Activated CD4-positive, alpha-beta T cell treated with anti-CD3 and anti-CD28 coated beads, Interleukin-2, amount 10 ng/mL, durations not matched to agents 7 days and 5 days (primary cell): ENCODE results near the gene FAM149A. TPM values are rescaled to one million over a fixed set of nuclear protein-coding genes. Genes with fewer than 3 reads are reported as not detected.
A peak's percentile ranks its signal among the peaks of the same experiment; 100 is the strongest.

Experiments
- CTCF ChIA-PET: fragments of 350-600 bp; sonication (Branson Sonifier 250); formaldehyde crosslinking; loops from one replicate; lab custom pipeline; 2021; ENCODE audit warnings: antibody characterized with exemption; lab: Charles Lee
- POLR2A ChIA-PET: fragments of 350-600 bp; sonication (Branson Sonifier 250); formaldehyde crosslinking; loops from one replicate; lab custom pipeline; 2021; ENCODE audit warnings: antibody characterized with exemption; lab: Charles Lee
- DNase-seq: peaks from one replicate; pipeline ENCODE4 v3.0.0-alpha.2; 2020
- H3K27ac Mint-ChIP-seq: one replicate; pipeline ENCODE4 v1.8.0; 2021; ENCODE audit warnings: mild to moderate bottlenecking, moderate library complexity, mixed read lengths
- H3K27me3 Mint-ChIP-seq: one replicate; pipeline ENCODE4 v1.8.0; 2021; ENCODE audit warnings: mixed read lengths
- H3K36me3 Mint-ChIP-seq: one replicate; pipeline ENCODE4 v1.8.0; 2021; ENCODE audit warnings: low read depth, mixed read lengths
- H3K4me1 Mint-ChIP-seq: one replicate; pipeline ENCODE4 v1.8.0; 2021; ENCODE audit warnings: mixed read lengths
- H3K4me3 Mint-ChIP-seq: one replicate; pipeline ENCODE4 v1.8.0; 2021; ENCODE audit warnings: mild to moderate bottlenecking, moderate library complexity, mixed read lengths
- H3K9me3 Mint-ChIP-seq: one replicate; pipeline ENCODE4 v1.8.0; 2021; ENCODE audit warnings: mixed read lengths
- total RNA-seq, 2 experiments: library from RNA; stranded (reverse); gene quantifications; one replicate each; pipeline ENCODE4 v1.2.3, GENCODE V29; 2021

FAM149A gene
- under 1 TPM; 0.50 to 0.71 TPM for total RNA-seq

DNA sequence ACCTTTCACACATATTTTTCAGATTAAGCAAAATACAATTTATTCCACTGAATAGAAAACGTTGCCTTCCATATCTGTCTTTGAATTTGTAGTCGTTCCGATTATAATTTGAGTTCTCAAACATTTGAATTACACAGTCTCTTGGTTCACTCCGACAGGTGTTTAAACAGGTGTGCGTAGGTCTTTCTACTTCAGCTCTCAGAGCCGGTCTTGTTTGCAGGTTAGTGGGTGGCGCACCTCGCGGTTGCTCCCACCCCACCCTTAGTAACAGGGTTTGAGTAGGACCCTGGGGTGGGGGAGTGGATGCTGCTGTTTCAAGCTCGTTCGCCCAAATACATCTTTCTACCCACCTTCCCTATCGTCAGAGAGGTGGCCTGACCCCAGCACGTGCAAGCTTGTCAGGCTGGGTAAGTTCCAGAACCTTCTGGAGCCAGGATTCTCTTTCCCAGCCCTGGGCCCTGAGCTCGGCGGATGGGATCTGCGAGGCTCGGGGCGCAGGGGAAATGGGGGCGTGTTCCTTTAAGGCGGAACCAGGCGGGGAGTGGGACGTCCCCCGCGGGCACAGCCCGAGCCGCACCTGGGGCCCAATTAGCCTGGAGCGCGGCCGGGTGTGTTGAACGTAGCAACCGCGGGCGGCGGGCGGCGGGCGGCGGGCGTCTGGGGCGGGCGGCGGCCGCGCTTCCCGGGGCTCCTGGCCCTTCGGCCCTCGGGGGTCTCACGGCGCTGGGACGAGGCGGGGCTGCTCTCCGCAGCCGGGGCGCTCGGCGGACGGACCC lies at the start of gene FAM149A:
Gene FAM149A, plus strand, starts transcription at position 591 of the 776 bp plus-strand sequence.
- CTCF ChIA-PET, result no interaction called here
- no peaks in the 10 kb centered on the region for H3K36me3 Mint-ChIP-seq
- H3K9me3 Mint-ChIP-seq, result no peaks in the 10 kb centered on the region
- peak; percentile 49 for DNase-seq
- H3K4me1 Mint-ChIP-seq, result peaks cover 7% of the 10 kb centered on the region
- peaks cover 48% of the 10 kb centered on the region for H3K27me3 Mint-ChIP-seq
- POLR2A ChIA-PET, result no interaction called here
- H3K27ac Mint-ChIP-seq, result no peak within 1 kb of the TSS
- peak within 1 kb of the TSS; percentile 70 for H3K4me3 Mint-ChIP-seq

DNA sequence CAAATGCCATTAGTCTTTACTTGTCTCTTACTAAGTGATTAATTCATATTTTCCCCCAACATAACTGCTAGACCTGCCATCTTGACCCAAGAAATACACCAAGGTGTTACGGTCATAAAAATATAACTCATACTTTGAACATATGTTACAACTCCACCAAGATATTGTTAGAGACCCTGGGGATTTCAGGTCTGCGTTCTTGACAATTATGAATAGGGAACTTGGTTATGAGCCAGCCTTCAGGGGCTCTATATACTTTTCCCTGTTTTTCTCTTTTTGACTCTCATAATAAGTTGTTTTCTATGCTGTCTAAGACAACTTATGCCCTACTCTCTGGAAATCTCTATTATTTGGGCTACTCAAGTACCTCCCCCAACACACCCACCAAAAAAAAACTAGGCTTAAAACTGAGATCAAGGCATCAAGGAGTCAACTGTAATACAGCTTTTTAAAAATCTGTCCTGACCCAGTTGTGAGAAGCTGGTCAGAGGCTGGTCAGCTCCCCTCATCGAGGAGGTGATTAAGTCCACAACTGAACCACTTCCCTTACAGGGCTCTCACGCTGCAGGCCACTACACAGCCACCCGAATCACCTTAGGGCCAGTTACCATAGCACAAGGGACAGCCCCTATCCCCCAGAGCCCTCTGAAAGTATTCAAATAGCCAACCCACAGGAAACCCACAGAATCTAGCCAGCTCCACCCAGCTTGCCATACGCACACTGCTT lies 46.1 kb upstream of the FAM149A start:
- DNase-seq, result no peak
- Mint-ChIP-seq H3K9me3 (peaks cover 3% of the 10 kb centered on the region), H3K36me3 (peaks cover 2% of the 10 kb centered on the region), H3K4me1 (peaks cover 11% of the 10 kb centered on the region), H3K4me3 (no peak overlapping the region), H3K27me3 (peaks cover 20% of the 10 kb centered on the region), H3K27ac (no peak overlapping the region)
- CTCF ChIA-PET, result no interaction called here
- POLR2A ChIA-PET, result no interaction called here

DNA sequence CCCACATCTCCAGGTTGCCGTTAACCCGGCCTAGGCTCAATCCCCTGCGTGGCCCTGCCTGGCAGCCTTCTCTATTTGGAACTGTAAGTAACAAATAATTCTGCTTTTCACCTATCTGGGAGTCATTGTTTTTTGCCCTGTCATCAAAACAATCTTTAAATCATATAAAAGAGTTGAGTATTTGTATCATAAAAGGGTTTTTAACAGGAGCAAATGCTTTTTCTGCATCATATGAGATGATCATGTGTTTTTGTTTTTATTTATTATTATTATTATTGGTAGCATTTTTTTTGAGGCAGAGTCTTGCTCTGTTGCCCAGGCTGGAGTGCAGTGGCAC lies 45.6 kb upstream of the FAM149A start:
- Mint-ChIP-seq H3K4me1 (peaks cover 11% of the 10 kb centered on the region), H3K9me3 (peaks cover 3% of the 10 kb centered on the region), H3K27me3 (peaks cover 20% of the 10 kb centered on the region), H3K4me3 (no peak overlapping the region), H3K27ac (no peak overlapping the region), H3K36me3 (peaks cover 2% of the 10 kb centered on the region)
- DNase-seq, result no peak
- ChIA-PET POLR2A (no interaction called here), CTCF (no interaction called here)

DNA sequence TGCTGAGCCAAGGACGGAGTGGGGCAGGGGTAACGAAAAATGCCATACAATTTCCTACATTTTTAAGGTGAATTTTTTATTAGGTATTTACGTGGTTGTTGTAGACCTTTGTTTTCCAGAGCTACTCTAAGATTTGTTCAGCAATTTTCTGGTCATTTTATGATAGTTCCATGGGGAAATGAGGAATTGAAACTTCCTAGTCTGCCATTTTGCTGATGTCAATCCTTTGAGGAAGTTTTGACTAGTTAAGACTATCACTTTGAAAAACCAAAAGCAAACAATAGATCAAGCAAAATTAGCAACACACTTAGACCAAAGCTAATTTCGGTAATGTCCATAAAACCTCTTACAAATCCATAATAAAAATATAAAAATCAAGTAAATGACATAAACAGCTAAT lies 42.6 kb upstream of the FAM149A start:
- Mint-ChIP-seq H3K9me3 (peaks cover 3% of the 10 kb centered on the region), H3K36me3 (peaks cover 2% of the 10 kb centered on the region), H3K4me1 (peaks cover 11% of the 10 kb centered on the region), H3K27me3 (peaks cover 20% of the 10 kb centered on the region), H3K4me3 (no peak overlapping the region), H3K27ac (no peak overlapping the region)
- DNase-seq, result no peak
- ChIA-PET CTCF (no interaction called here), POLR2A (no interaction called here)

DNA sequence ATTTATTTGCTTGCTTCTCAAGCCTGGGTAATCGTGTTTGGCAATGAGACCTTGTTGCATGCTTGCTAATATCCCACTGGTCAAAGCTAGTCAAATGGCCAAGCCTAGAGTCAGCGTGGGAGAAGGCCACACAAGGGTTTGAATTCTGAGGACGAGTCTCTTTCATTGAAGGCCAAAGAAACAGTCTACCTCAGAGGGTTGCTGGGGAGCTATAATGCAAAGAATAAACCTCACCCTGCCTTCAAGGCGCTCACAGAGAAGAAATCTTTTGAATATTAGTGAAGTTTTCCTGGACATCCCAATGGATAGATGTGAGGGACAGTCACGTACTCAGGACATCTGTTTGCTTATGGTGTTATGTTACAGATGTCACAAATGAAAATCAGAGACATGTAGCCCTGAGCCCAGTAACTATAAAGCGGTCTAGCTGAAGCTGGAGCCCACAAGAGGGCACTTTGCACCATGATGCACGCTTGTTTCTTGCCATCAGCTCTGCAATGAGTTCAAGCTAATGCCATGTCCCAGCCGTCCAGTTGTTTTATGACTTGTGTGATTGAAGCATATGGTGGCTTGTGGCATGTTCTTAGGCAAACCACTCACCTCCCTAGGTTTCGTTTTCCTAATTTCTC lies 36.6 kb upstream of the FAM149A start:
- Mint-ChIP-seq H3K9me3 (no peaks in the 10 kb centered on the region), H3K27me3 (peaks cover 5% of the 10 kb centered on the region), H3K27ac (no peak overlapping the region), H3K4me3 (peak overlapping the region; percentile 59), H3K4me1 (peaks cover 26% of the 10 kb centered on the region), H3K36me3 (no peaks in the 10 kb centered on the region)
- DNase-seq, result peak; percentile 46
- ChIA-PET CTCF (interaction anchor here (0.7 to 1.6 kb wide), 4 partner anchors 30 to 136 kb away, joined by 3 read pairs; no protein-coding TSS in a partner anchor), POLR2A (interaction anchor here (0.6 kb wide), 1 partner anchor 258 kb away, joined by 3 read pairs; no protein-coding TSS in a partner anchor)

DNA sequence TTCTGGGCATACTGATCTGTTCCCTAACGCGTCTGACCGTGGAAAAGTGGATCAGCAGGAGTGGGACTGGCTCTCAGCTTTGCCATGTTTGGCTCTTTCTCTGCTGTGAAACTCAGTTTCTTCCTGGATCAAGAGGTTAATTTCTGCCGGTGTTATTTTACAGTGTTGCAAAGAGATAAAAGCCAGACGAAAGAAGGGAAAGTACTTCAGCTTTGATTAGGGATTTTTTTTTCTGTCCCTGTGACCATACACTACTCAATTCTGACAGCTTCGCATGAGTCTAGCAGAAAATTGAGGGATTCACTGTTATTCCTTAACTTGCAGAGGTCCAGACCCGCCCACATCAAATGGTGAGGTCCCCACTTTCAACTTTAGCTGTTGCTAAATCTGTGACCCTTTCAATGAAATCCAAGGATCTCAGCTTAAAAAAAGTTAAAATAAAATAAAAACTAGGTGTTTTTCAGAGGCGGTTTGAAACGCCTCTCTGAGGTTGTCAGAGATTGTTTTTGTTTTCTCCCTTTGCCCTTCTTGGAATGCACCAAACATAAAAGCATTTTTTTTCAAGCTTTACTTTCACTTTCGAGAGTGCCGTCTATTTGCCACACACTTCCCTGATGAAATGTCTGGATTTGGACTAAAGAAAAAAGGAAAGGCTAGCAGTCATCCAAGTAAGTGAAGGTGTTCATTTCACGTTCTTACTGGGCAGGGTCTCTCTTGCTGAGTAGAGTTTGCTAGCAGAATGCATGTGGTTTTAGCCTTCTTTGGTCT lies 35.7 kb upstream of the FAM149A start, which contains the start of gene TLR3:
Gene TLR3, plus strand, starts transcription at position 576 of the 768 bp plus-strand sequence. CDS start 7,464 bp downstream, outside the sequence.
- ChIA-PET POLR2A (no interaction called here), CTCF (interaction anchor here (1.6 kb wide), 1 partner anchor 96 kb away, joined by 3 read pairs; no protein-coding TSS in a partner anchor)
- Mint-ChIP-seq H3K27me3 (peaks cover 3% of the 10 kb centered on the region), H3K9me3 (no peaks in the 10 kb centered on the region), H3K4me1 (peaks cover 26% of the 10 kb centered on the region), H3K27ac (peak within 1 kb of the TSS; percentile 55), H3K4me3 (peak within 1 kb of the TSS; percentile 59), H3K36me3 (no peaks in the 10 kb centered on the region)
- DNase-seq, result no peak

DNA sequence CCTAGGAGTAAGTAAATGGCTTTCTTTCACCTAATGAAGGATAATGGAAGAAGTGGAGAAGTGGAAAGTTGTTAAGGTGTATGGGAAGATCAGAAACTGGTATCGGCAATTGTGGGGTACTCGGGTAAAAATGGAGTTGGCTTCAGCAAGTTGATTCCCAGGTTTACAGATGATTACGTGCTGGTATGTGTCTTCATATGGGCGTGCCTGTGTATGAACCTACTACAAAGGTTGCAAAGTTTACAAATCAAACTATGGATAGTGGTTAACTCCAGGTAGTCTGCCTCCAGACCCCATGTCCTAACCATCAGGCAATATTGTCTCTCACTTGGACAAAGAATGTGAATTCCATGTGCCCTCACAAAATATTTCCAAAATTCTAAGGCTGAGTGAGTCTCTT lies 34.8 kb upstream of the FAM149A start:
- Mint-ChIP-seq H3K27ac (no peak overlapping the region), H3K27me3 (peaks cover 3% of the 10 kb centered on the region), H3K4me1 (peaks cover 26% of the 10 kb centered on the region), H3K4me3 (no peak overlapping the region), H3K36me3 (no peaks in the 10 kb centered on the region), H3K9me3 (no peaks in the 10 kb centered on the region)
- POLR2A ChIA-PET, result no interaction called here
- DNase-seq, result no peak
- CTCF ChIA-PET, result no interaction called here

DNA sequence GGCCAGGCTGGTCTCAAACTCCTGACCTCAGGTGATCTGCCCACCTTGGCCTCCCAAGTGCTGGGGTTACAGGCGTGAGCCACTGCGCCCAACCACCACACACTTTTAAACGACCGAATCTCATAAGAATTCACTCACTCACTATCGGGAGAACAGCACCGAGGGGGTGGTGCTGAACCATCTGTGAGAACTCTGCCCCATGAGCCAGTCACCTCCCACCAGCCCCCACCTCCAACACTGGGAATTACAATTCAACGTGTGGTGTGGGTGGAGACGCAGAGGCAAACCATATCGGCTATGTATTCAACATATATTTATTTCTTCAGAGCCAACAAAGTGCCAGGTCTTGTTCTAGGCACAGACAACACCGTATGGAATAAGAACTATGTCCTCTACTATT lies 32.0 kb upstream of the FAM149A start:
- POLR2A ChIA-PET, result no interaction called here
- CTCF ChIA-PET, result no interaction called here

DNA sequence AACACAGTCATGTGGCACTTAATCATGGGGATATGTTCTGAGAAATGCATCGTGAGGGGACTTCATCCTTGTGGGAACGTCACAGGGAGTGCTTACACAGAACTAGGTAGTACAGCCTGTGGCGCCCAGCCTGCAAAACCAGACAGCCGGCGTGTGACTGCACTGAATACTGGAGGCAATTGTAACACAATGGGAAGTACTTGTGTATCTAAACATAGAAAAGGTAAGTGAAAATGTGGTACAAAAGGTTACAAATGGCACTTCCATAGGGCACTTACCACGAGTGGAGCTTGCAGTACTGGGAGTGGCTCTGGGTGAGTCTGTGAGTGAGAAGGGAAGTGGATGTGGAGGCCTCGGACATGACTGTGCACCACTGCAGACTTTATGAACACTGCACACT lies 30.3 kb upstream of the FAM149A start:
- DNase-seq, result no peak
- POLR2A ChIA-PET, result no interaction called here
- Mint-ChIP-seq H3K4me3 (no peak overlapping the region), H3K4me1 (peaks cover 8% of the 10 kb centered on the region), H3K27ac (no peak overlapping the region), H3K9me3 (no peaks in the 10 kb centered on the region), H3K36me3 (no peaks in the 10 kb centered on the region), H3K27me3 (peaks cover 9% of the 10 kb centered on the region)
- CTCF ChIA-PET, result interaction anchor here (0.6 kb wide), 1 partner anchor 35 kb away, joined by 3 read pairs; no protein-coding TSS in a partner anchor

More for the DNA sequence above, 32.0 kb upstream of the FAM149A start:
- Mint-ChIP-seq H3K27me3 (peaks cover 9% of the 10 kb centered on the region), H3K4me3 (no peak overlapping the region), H3K9me3 (no peaks in the 10 kb centered on the region), H3K36me3 (no peaks in the 10 kb centered on the region), H3K27ac (no peak overlapping the region), H3K4me1 (peaks cover 22% of the 10 kb centered on the region)
- no peak for DNase-seq

DNA sequence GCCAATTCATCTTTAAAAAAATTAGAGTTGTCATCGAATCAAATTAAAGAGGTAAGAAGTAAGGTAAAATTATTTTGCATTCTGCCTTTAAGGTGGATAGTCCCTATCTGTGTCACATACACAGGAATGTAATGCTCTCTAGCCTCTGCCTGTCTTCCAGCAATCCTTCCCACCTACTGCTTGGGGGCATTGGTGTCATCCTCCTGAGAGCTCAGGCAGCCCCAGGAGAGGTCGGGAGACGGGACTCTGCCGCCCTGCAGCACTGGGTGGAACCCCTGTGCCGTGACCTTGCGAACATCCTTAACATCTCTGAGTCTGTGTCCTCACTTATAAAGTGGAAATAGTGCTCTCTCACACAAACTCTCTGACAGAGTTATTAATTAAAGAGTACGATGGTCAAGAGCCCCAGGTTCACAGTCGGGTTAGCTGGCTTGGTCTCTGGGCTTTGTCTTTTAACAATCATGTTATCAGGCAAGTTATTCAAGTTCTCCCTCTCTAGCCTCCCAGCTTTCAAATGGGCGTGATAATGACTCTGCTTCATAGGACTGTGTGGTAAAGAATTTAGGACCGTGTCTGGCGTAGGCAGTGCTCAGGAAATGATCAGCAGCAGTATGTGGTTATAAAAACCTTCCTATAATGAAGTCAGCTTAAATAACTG lies 25.4 kb upstream of the FAM149A start:
- H3K4me3 Mint-ChIP-seq, result no peak overlapping the region
- CTCF ChIA-PET, result no interaction called here
- no peak for DNase-seq
- POLR2A ChIA-PET, result no interaction called here
- no peak overlapping the region for H3K27ac Mint-ChIP-seq
- no peaks in the 10 kb centered on the region for H3K36me3 Mint-ChIP-seq
- H3K9me3 Mint-ChIP-seq, result no peaks in the 10 kb centered on the region
- peaks cover 12% of the 10 kb centered on the region for H3K27me3 Mint-ChIP-seq
- no peaks in the 10 kb centered on the region for H3K4me1 Mint-ChIP-seq

DNA sequence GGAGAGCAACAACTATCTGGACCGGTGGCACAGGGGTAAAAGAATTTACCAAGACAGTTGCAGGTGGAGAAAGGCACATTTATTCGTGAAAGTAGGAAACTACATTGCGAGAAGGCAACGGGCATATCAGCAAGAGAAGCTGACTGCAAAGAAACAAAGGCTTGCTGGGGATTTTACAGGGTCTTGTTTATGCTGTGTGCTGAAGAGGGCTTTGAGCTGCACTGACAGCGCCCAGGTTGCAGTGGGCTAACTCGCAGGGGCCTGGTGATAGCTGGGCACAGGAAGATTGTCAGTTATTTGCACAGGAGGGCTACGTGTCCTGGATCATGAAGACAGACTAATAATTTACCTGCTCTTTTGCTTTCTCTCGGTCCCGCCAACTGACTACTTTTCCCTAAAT lies 24.8 kb upstream of the FAM149A start:
- no peak for DNase-seq
- no peak overlapping the region for H3K27ac Mint-ChIP-seq
- no peak overlapping the region for H3K4me3 Mint-ChIP-seq
- POLR2A ChIA-PET, result no interaction called here
- no peaks in the 10 kb centered on the region for H3K9me3 Mint-ChIP-seq
- no peaks in the 10 kb centered on the region for H3K4me1 Mint-ChIP-seq
- CTCF ChIA-PET, result no interaction called here
- peaks cover 12% of the 10 kb centered on the region for H3K27me3 Mint-ChIP-seq
- no peaks in the 10 kb centered on the region for H3K36me3 Mint-ChIP-seq

DNA sequence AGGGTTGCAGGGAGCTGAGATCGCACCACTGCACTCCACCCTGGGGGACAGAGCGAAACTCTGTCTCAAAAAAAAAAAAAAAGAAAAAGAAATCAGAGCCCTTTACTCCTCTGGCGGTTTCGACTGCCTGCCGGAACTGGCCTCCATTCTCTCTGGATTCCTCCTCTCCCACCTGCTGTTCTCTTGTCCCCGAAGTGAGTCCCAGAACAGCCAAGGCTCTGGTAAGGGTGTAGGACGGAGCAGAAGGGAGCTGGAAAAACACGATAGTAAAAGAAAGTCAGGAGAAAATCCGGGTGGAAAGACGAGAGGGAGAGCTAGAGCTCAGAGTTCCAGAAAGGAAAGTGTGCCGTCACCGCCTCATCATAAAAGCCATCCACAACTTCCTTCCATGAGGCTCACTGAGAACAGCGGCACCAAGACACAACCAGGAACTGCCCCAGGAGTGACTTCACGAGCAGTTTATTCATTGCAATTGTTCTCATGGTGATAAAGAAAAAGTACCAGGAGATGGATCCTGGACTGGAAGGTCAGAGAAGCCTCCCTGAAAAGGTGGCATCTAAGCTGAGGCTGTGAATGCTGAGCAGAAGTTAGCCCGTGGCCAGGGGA lies 23.2 kb upstream of the FAM149A start:
- Mint-ChIP-seq H3K4me3 (no peak overlapping the region), H3K27ac (no peak overlapping the region), H3K27me3 (peaks cover 11% of the 10 kb centered on the region), H3K9me3 (no peaks in the 10 kb centered on the region), H3K36me3 (no peaks in the 10 kb centered on the region), H3K4me1 (no peaks in the 10 kb centered on the region)
- ChIA-PET POLR2A (no interaction called here), CTCF (no interaction called here)
- DNase-seq, result no peak
